NCI-H1930 (cell line): ENCODE data around the gene SLC9A8.

Experiments used
- DNase-seq, 2 experiments: peaks; one replicate each; lab custom pipeline; 2025; lab: John Stamatoyannopoulos, UW

SLC9A8 gene

DNA sequence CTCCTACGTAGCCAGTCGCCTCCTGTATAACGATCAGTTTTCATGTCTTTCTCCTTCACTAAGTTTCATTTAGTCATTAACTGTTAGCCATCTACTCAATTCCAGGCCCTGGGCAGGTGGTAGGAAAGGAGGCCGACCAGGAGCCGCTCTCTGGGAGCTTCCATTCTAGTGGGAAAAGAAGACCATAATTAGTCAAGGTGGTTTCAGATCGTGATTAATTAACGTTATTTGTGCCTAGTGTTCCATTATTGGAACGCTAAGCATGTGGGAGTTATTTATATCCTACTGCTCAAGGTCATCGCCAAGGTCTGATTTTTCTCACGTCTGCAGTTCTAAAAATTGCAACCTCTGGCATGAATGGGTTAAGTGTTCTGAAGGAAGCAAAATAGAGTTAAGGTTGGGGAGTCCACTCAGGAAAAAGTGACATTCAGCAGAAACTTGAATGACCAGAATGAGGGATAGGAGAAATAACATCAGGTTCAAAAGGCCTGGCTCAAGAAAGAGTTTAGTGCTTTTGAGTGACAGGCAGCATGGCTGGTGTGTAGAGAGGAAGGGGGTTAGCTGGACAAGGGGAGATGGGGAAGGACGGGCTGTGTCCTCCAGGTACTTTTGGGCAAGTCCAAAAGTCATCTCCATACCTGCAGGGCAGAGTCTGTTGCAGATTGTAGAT lies 812 bp downstream of the SLC9A8 start:
- no peak for DNase-seq

DNA sequence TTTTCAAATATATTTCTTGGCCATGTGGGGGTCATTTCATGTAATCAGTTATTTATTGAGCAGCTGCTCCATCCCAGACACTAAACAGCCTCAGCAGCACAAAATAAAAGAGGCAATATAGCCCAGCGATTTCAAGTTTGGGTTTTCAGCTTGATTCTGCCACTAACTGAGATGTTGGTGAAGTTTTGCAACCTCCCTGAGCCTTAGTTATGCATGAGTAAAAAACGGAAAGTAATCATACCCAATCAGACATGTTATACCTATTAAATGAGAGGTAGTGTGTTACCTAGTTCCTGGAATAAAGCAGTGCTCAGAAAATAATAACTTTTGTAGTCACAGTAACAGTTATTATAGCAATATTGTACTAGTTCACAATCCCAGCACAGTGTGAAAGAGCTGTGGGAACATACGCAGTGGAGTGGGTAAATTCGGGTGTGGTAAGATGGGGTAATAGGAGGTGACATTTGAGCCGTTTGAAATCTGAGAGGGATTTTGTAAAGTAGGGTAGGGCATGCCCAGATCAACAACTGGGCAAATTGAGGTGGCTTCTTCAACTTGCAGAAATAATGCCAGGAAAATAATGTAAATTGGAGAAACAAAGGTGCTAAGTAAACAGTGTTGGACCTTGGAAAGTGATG lies 1.5 kb downstream of the SLC9A8 start:
- DNase-seq = no peak

DNA sequence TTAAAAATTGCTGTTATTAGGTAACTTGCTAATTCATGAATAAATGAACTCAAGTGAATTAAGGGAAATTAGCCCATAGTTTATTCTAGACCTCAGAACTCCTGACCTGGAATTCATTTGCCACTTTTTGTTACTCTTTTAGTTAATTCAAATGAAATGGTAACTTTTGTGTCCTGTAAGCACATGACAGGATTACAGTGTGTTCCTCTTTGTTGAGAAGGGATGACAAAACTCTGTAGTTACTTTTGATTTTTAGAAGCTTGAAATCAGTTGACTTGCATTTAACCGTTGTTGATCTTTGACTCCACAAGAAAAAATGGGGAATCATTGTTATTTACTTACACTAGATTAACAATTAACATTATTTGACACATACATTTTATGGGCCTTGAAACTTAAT lies 6.2 kb downstream of the SLC9A8 start:
- no peak for DNase-seq

DNA sequence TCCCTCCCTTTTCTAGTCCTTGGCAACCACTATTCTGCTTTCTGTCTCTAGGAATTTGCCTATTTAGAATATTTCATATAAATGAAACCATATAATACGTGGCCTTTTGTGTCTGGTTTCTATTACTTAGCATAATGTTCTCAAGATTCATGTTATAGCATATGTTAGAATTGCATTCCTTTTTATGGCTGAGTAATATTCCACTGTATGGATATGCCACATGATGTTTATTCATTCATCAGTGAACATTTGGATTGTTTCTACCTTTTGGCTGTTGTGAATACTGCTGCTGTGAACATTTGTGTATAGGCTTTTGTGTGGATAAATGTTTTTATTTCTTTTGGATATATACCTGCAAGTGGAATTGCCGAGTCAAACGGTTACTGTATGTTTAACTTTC lies 7.1 kb downstream of the SLC9A8 start:
- DNase-seq = no peak

DNA sequence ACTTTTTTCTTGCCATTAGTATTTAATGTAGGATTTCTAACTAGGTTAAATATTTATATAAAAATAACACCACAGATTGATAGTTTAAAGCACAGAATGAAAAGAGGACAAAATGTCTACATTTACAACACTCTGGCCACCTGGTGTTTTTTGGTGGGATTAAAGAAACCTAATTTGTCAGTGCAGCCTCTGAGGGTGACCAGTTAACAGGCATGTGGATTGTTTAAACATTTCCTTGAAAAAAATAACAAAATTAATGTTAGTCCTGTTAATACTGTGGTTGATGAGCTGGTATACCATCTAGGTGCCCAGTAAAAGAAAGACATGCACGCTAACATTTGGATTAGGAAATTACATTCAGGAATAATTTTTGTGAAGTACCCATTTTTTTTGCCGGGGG lies 8.8 kb downstream of the SLC9A8 start:
- no peak for DNase-seq

DNA sequence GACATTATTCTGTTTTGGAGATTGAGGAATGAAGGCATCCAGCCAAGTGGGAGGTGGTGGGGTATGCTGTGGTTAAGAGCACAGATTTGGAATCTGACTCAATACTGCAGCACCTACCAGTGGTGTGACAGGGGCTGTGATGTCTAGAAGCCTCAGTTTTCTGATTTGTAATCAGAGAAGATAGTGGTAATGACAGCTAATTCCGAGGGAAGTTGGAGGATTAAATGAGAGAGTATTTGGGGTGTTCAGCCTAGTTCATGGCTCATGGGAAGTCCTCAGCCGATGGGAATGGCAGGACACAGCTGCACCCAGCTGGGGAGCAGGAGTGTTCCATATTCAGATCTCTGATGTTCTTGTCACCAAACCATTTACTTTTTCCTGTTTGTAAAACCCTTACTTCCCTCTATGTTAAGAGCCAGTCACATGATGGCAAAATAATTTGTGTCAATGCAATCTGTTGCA lies 9.3 kb downstream of the SLC9A8 start:
- no peak for DNase-seq

DNA sequence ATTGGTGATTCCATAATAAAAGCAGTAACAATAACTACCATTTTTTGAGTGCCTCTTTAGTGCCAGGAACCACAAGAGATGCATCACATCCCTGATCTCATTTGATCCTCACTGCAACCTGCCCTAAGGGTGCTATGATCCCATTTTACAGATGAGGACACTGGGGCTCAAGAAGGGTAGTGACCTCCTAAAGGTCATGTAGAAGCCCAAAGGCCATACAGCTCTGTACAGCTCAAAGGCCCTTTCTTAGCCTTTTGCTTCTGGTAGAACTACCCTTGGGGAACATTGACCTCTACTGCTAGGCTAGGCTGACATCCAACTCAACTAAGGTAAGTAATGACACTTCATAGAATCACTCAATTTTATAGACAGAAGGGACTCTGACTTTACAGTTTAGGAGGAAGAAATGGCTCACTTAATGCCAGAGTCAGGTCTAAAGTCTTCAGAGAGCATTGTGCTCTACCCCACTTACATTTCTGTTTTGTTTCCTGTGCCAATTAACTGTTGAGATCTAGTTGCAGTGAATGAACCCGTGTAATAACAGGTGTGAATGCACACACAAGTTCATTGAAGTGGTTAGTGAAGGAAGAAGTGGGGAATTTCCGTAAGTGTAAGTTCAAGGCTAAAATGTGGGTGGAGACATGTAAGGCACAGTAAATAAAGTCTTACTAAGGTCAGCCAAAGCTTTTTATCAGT lies 10.7 kb downstream of the SLC9A8 start:
- DNase-seq = no peak

DNA sequence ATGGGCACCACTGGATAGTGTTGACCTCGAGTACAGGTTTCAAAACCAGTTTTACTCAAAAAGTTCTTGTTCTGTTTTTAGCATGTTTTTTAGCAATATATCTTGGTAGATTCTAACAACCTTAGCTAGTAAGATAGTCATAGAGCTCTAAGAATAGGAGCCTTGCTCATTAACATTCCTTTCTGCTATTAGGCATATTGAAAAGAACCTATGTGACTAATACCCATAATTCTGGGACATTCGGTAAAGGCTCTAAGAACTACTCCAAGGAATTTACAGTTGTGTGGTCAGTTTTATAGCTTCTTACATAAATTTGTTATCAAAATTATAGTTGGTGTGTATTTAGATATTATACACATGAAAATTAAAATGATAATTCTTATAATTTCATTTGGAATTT lies 11.6 kb downstream of the SLC9A8 start:
- no peak for DNase-seq

DNA sequence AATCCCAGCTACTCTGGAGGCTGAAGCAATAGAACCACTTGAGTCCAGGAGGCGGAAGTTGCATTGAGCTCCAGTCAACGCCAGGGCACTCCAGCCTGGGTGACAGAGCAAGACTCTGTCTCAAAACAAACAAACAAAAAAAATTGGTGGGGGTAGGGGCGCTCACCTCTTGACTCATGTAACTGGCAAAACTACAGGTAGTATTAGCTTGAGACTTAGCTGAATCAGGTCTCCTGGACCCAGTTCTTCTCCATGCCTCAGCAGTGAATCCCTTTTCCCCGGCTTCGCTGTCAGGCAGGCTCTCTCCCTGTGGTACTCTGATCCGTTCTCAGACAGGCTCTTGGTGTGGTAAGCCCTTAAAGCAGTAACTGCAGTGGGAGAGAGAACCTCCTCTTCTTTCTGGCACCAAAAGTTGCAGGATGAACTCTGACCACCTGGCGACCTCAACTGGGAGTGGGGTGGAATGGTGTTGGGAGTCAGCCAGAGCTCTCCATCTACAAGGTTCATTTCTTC lies 12.9 kb downstream of the SLC9A8 start:
- DNase-seq = no peak

DNA sequence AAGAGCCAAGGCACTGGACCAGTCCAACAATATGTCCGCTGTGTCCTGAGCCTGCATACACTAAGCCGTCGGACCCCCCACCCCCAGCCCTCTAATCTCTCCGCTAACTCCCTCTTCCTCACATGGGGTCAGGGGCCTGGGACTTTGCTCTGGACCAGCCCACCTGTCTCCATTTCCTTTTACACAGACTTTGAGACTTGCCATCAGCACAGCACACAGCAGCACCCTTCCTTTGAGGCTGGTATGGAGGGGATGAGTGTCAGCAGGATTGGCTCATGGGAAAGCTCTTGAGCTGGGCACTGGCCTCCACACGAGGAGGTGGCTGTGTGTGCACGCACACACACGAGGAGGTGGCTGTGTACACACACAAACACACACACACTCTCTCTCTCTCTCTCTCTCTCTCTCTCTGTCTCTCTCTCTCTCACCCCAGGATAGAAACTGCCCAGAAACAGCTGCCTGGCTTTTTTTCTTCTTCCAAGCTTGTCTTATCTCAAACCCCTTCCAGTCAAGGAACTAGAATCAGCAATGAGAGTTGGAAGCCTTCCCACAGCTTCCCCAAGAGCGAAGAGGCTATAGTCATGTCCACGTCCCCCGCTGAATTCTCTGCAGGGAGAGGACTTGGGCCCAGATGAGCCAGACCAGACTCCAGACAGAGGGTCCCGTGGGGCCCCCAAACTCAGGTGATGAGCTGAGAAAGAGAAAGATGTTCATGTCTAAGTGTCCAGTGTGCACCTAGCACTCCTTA lies 18.6 kb downstream of the SLC9A8 start:
- DNase-seq = no peak

DNA sequence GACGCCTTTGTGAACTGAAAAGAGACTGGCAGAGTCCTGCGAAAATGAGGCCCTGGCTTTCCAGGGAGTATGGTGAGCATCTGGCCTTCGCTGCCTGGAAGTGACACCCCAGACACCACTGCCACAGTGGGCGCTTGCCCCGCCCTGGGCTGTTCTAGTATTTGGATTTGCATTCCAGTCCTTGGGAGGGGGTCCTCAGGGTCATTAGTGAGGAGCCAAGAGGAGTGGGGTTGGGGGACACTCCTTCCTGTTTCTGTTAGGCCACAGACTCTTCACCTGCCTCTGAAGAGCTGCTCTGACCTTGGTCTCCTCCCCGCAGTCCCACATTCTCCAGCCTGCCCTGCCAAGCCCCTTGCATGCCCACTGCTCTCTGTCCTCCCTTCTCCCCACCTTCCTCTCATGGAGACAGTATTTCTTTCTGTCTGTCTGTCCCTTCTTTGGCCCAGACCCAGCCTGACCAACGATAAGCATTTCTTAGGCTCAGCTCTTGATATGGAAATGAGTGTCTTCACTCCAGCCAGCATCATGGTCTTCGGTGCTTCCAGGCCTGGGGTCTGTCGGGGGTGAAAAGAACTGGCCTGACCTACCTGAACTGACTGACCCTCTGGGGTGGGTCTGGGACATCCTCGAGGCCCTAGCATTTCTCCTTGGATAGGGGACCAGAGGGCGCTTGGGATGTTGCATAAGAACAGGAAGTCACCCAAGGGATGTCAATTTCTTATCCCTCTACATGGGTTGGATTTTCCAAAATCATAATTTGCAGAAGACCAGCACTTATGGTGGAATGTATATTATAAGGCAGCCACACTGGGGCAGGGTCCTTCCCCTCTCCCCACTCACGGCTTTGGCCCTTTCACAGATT lies 19.4 kb downstream of the SLC9A8 start:
- DNase-seq = no peak

DNA sequence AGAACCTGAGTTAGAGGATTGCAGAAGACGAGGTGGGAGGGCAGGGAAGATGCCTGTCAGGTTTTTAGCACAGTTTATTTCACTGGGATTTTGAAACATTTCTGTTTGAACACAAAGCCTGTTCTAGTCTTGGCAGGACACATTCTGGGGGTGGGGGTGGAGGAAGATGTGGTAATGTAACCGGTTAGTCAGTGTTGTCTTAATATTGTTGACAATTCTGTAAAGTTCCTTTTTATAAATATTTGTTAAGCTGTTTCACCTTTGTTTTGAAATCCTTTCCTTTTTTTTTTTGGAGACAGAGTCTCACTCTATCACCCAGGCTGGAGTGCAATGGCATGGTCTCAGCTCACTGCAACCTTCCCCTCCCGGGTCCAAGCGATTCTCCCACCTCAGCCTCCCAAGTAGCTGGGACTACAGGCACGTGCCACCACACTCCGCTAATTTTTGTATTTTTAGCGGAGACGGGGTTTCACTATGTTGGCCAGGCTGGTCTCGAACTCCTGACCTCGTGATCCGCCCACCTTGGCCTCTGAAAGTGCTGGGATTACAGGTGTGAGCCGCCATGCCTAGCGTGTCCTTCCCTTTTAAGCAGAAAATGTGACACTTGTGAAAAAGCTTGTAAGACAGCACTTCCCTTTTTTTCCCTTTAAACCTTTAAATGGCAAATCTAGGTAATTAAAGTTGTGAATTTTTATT lies 20.2 kb downstream of the SLC9A8 start:
- no peak for DNase-seq

DNA sequence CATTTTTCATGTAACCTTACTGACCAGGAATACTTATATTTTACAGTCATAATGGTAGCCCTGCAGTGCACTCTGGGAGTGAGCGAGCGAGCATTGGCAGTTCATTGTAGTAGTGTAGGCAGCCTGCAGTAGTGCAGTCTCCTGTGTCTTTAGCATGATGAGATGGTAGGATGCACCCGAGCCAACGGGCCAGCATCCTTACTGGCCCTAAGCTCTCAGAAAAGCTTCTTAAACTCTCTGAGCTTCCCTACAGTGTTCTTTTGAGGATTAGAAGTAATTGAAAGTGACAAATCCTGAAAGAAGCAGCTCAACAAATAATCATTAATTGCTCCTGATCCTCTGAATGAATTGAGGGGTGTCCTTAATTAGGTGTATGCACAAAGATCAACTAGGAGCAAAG lies 20.9 kb downstream of the SLC9A8 start:
- no peak for DNase-seq

DNA sequence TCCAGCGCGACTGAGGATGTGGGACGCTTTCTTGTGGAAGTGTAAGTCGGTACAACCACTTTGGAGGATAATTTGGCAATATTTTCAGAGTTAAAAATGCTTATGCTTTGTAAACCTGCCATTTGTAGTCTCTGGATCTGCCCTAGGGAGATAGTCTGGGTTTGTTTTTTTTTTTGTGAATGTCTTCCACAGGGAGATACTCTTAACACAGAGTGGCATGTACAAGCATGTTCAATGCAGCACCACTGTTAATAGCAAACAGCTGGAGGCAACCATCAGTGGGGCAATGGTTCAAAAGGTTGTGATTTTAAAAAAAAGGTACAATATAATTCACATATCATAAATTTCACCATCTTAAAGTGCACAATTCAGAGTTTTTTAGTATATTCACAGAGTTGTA lies 22.4 kb downstream of the SLC9A8 start:
- no peak for DNase-seq

DNA sequence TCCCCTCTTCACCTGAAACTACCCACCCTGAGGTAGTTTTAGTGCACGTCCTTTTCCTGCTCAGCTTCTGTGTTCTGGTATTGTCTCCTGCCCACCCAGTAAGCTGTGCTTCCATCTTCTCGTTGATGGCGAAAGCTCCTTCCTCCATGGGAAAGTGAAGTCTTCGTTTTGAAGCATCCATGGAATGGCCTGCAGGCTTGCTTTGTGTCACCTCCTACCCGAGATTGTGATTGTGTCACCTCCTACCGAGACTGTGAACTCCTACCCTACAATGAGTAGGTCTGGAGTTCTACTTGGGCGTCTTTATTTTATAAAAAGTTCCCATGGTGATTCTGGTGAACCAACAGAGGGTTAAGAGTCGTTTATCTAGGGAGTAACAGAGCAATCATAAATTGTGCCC lies 25.9 kb downstream of the SLC9A8 start:
- DNase-seq = no peak

DNA sequence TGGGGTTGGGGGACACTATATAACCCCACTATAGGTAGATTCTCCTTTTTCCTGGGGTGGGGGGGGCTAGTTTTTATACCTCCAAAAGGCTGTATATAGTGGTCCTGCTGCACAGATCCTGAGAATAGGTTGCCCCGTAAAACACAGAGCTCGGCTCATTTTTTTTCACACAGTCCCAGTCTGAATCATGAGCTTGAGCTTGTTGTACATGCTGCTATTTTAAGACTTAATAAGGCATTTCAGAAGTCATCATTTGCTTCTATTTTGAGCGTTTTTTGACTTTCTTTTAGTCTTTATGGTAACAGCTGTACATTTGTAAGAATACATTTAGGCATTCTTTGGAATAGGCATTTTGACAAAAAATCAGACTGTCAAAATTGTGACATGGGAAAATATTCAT lies 30.5 kb downstream of the SLC9A8 start:
- DNase-seq = no peak

DNA sequence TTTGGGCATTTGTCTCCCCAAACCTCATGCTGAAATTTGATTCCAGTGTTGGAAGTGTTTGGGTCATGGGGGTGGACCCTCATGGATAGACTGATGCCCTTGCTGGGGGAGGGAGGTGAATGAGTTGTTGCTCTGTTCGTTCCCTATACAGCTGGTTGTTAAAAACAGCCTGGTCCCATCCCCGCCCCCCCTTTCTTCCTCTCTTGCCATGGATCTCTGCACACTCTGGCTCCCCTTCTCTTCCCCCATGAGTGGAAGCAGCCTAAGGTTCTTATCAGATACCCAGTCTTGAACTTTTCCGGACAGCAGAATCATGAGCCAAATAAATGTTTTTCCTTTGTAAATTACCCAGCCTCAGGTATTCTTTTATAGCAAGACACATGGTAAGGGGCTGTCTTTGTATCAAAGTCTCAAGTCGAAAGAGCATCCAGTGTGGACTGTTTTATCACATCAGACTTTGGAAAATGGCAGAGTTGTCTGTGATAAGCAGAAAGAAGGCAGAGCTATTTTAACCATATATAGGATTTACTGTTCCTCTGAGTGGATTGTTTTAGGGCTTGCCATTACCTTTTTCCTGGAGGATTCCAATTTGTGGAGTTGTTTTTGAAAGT lies 31.2 kb downstream of the SLC9A8 start:
- DNase-seq = no peak

DNA sequence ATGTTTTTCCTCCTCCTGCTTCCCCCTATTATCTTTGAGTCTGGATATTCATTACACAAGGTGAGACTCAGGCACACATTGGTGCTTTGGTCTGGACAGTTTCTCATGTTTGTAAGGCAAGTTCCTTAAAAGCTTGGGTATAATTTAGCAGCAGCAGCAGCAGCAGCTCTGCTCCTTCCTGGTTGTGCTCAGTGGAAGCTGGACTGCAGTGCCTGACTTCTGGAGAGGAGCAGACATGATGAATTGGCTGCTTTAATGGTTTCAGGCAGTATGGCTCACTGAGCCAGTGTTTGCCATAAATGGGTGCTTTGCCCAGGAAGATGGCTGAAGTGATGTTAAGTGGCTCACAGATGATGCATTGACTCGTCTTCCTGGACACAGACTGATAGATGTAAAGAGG lies 32.4 kb downstream of the SLC9A8 start:
- DNase-seq = no peak

DNA sequence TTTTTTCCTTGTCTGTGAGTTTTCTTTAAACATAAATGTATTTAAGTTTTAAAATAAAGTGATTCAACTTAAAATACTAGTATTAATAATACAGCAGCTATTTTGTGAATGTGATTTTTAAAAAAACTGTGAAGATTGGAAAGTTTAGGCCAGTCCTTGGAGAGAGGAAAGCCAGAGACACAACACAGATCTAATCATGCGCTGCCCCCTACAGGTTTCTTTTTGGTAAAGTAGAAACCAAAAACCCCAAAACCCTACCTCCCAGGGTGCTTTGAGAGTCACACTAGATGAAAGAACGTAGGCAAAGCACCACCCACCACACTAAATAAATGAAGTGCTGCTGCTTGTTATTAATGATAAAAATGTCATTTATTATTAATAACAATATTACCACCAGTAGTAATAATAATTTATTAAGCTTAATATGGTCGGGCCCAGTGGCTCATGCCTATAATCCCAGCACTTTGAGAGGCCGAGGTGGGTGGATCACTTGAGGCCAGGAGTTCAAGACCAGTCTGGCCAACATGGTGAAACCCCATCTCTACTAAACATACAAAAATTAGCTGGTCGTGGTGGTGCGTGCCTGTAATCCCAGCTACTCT lies 33.7 kb downstream of the SLC9A8 start:
- DNase-seq = peak; percentile 36 to 52
